ENCODE results near the gene CDH16.
"Not testable (repeated sequence)": the region's sequence is repeated elsewhere in the genome, so short reads cannot be mapped to it uniquely, and the experiment has no call there.

CDH16 gene, protein sequence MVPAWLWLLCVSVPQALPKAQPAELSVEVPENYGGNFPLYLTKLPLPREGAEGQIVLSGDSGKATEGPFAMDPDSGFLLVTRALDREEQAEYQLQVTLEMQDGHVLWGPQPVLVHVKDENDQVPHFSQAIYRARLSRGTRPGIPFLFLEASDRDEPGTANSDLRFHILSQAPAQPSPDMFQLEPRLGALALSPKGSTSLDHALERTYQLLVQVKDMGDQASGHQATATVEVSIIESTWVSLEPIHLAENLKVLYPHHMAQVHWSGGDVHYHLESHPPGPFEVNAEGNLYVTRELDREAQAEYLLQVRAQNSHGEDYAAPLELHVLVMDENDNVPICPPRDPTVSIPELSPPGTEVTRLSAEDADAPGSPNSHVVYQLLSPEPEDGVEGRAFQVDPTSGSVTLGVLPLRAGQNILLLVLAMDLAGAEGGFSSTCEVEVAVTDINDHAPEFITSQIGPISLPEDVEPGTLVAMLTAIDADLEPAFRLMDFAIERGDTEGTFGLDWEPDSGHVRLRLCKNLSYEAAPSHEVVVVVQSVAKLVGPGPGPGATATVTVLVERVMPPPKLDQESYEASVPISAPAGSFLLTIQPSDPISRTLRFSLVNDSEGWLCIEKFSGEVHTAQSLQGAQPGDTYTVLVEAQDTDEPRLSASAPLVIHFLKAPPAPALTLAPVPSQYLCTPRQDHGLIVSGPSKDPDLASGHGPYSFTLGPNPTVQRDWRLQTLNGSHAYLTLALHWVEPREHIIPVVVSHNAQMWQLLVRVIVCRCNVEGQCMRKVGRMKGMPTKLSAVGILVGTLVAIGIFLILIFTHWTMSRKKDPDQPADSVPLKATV

GRCh38 chr16:66918803-66919568 is at the start of gene CDH16:
TSS of gene CDH16 (minus strand) at chr16:66918885. CDS start at chr16:66918065, 820 bp downstream.
- Histone ChIP-seq H3K9me3 (ENCODE audit: insufficient read depth, low read depth, low read length) (no peaks in the 10 kb centered on the region), H3K36me3 (ENCODE audit: insufficient read depth, low read depth, low read length) (no peaks in the 10 kb centered on the region), H3K4me1 (ENCODE audit: insufficient read depth, low read length) (no peaks in the 10 kb centered on the region), H3K4me3 (ENCODE audit: low read length) (no peak within 1 kb of the TSS), H3K9ac (ENCODE audit: low read depth, low read length) (no peak within 1 kb of the TSS), H3K27ac (ENCODE audit: low read length) (no peak within 1 kb of the TSS), H3K27me3 (ENCODE audit: insufficient read depth, low read length) (peaks cover 41% of the 10 kb centered on the region)

DNA sequence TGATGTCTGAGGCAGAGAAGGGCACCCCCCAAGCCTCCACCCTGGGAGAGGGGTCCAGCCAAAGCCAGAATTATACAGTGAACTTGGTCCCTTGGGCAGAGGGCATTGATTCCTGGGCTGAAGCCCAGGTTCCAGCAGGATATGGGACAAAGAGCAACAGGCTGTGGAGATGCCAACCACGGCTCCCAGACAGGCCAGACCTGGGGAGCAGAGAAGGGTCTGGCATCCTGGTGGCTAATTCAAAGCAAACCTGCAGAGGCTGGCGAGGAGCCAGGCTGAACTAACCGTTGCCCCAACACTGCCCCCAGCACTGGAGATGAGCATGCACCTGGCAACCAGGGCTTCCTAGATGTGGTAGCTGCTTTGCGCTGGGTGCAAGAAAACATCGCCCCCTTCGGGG is 45.4 kb upstream of the CDH16 start:
- no peaks in the 10 kb centered on the region for H3K36me3 ChIP-seq (ENCODE audit: insufficient read depth, low read depth, low read length)
- no peaks in the 10 kb centered on the region for H3K27me3 ChIP-seq (ENCODE audit: insufficient read depth, low read length)
- no peaks in the 10 kb centered on the region for H3K4me1 ChIP-seq (ENCODE audit: insufficient read depth, low read length)
- no peak overlapping the region for H3K27ac ChIP-seq (ENCODE audit: low read length)
- H3K4me3 ChIP-seq (ENCODE audit: low read length), result no peak overlapping the region
- no peak overlapping the region for H3K9ac ChIP-seq (ENCODE audit: low read depth, low read length)
- no peaks in the 10 kb centered on the region for H3K9me3 ChIP-seq (ENCODE audit: insufficient read depth, low read depth, low read length)

GRCh38 chr16:66961914-66962313 is 43.2 kb upstream of the CDH16 start:
- H3K27ac ChIP-seq (ENCODE audit: low read length), result no peak overlapping the region
- H3K4me3 ChIP-seq (ENCODE audit: low read length), result no peak overlapping the region
- H3K27me3 ChIP-seq (ENCODE audit: insufficient read depth, low read length), result no peaks in the 10 kb centered on the region
- H3K9me3 ChIP-seq (ENCODE audit: insufficient read depth, low read depth, low read length), result no peaks in the 10 kb centered on the region
- H3K4me1 ChIP-seq (ENCODE audit: insufficient read depth, low read length), result no peaks in the 10 kb centered on the region
- H3K36me3 ChIP-seq (ENCODE audit: insufficient read depth, low read depth, low read length), result no peaks in the 10 kb centered on the region
- no peak overlapping the region for H3K9ac ChIP-seq (ENCODE audit: low read depth, low read length)

GRCh38 chr16:66961065-66961744 is 42.5 kb upstream of the CDH16 start, which contains the start of gene CES3:
TSS of gene CES3 (plus strand) at chr16:66961266. CDS start at chr16:66961308, 42 bp downstream.
- Histone ChIP-seq H3K36me3 (ENCODE audit: insufficient read depth, low read depth, low read length) (no peaks in the 10 kb centered on the region), H3K4me1 (ENCODE audit: insufficient read depth, low read length) (no peaks in the 10 kb centered on the region), H3K27me3 (ENCODE audit: insufficient read depth, low read length) (no peaks in the 10 kb centered on the region), H3K27ac (ENCODE audit: low read length) (no peak within 1 kb of the TSS), H3K4me3 (ENCODE audit: low read length) (peak within 1 kb of the TSS; percentile 61), H3K9me3 (ENCODE audit: insufficient read depth, low read depth, low read length) (no peaks in the 10 kb centered on the region), H3K9ac (ENCODE audit: low read depth, low read length) (peak within 1 kb of the TSS; percentile 57; the same call in 1 of the 2 replicates)

DNA sequence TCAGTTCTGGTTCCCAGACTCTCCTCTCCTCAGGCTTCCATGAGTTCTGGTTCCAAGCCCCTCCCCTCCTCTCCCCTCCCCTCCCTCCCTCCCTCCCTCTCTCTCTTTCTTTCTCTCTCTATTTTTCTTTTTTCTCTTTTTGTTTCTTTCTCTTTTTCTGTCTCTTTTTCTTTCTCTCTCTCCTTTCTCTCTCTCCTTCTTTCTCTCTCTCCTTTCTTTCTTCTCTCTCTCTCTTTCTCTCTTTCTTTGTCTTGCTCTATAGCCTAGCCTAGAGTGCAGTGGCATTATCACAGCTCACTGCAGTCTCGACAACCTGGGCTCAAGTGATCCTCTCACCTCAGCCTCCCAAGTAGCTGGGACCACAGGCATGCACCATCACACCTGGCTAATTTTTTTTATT is 41.6 kb upstream of the CDH16 start:
- H3K9me3 ChIP-seq (ENCODE audit: insufficient read depth, low read depth, low read length), result no peaks in the 10 kb centered on the region
- H3K9ac ChIP-seq (ENCODE audit: low read depth, low read length), result no peak overlapping the region
- H3K36me3 ChIP-seq (ENCODE audit: insufficient read depth, low read depth, low read length), result no peaks in the 10 kb centered on the region
- no peak overlapping the region for H3K4me3 ChIP-seq (ENCODE audit: low read length)
- H3K4me1 ChIP-seq (ENCODE audit: insufficient read depth, low read length), result no peaks in the 10 kb centered on the region
- H3K27ac ChIP-seq (ENCODE audit: low read length), result no peak overlapping the region
- no peaks in the 10 kb centered on the region for H3K27me3 ChIP-seq (ENCODE audit: insufficient read depth, low read length)

- no peaks in the 10 kb centered on the region for H3K27me3 ChIP-seq (ENCODE audit: insufficient read depth, low read length)
- H3K4me1 ChIP-seq (ENCODE audit: insufficient read depth, low read length), result no peaks in the 10 kb centered on the region
- H3K36me3 ChIP-seq (ENCODE audit: insufficient read depth, low read depth, low read length), result no peaks in the 10 kb centered on the region
- no peak overlapping the region for H3K4me3 ChIP-seq (ENCODE audit: low read length)
- no peaks in the 10 kb centered on the region for H3K9me3 ChIP-seq (ENCODE audit: insufficient read depth, low read depth, low read length)
- H3K27ac ChIP-seq (ENCODE audit: low read length), result no peak overlapping the region
- H3K9ac ChIP-seq (ENCODE audit: low read depth, low read length), result no peak overlapping the region
Measured at GRCh38 chr16:66959704-66960161, 41.0 kb upstream of the CDH16 start.

GRCh38 chr16:66958857-66959703 is 40.4 kb upstream of the CDH16 start:
- no peaks in the 10 kb centered on the region for H3K4me1 ChIP-seq (ENCODE audit: insufficient read depth, low read length)
- no peak overlapping the region for H3K27ac ChIP-seq (ENCODE audit: low read length)
- H3K9me3 ChIP-seq (ENCODE audit: insufficient read depth, low read depth, low read length), result no peaks in the 10 kb centered on the region
- H3K27me3 ChIP-seq (ENCODE audit: insufficient read depth, low read length), result no peaks in the 10 kb centered on the region
- H3K36me3 ChIP-seq (ENCODE audit: insufficient read depth, low read depth, low read length), result no peaks in the 10 kb centered on the region
- no peak overlapping the region for H3K4me3 ChIP-seq (ENCODE audit: low read length)
- no peak overlapping the region for H3K9ac ChIP-seq (ENCODE audit: low read depth, low read length)

DNA sequence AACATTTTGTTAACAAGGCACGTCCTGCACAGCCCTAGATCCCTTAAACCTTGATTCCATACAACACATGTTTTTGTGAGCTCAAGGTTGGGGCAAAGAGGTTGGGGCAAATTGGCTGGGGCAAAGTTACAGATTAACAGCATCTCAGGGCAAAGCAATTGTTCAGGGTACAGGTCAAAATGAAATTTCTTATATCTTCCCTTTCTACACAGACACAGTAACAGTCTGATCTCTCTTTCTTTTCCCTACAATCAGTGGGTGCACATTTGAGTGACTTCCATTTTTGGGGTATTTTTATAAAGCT is 37.4 kb upstream of the CDH16 start:
- not testable (repeated sequence) for H3K9me3 ChIP-seq (ENCODE audit: insufficient read depth, low read depth, low read length); H3K36me3 ChIP-seq (ENCODE audit: insufficient read depth, low read depth, low read length); H3K27me3 ChIP-seq (ENCODE audit: insufficient read depth, low read length)

DNA sequence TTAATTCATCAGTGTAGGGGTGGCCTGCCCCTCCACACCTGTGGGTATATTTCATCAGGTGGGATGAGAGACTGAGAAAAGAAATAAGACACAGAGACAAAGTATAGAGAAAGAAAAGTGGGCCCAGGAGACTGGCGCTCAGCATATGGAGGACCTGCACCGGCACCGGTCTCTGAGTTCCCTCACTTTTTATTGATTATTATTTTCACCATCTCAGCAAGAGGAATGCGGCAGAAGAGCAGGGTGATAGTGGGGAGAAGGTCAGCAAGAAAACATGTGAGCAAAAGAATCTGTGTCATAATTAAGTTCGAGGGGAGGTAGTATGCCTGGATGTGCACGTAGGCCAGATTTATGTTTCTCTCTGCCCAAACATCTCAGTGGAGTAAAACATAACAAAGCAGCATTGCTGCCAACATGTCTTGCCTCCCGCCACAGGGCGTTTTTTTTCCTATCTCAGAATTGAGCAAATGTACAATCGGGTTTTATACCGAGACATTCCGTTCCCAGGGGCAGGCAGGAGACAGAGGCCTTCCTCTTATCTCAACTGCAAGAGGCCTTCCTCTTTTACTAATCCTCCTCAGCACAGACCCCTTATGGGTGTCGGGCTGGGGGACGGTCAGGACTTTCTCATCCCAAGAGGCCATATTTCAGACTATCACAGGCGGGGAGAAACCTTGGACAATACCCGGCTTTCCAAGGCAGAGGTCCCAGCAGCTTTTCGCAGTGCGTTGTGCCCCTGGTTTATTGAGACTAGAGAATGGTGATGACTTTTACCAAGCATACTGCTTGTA is 36.9 kb upstream of the CDH16 start:
- not testable (repeated sequence) for H3K9ac ChIP-seq (ENCODE audit: low read depth, low read length); H3K36me3 ChIP-seq (ENCODE audit: insufficient read depth, low read depth, low read length); H3K27ac ChIP-seq (ENCODE audit: low read length); H3K4me3 ChIP-seq (ENCODE audit: low read length); H3K9me3 ChIP-seq (ENCODE audit: insufficient read depth, low read depth, low read length); H3K4me1 ChIP-seq (ENCODE audit: insufficient read depth, low read length)
- H3K27me3 ChIP-seq (ENCODE audit: insufficient read depth, low read length), result peaks cover 14% of the 10 kb centered on the region

More for the DNA sequence above, 37.4 kb upstream of the CDH16 start:
- H3K4me3 ChIP-seq (ENCODE audit: low read length); H3K9ac ChIP-seq (ENCODE audit: low read depth, low read length); H3K4me1 ChIP-seq (ENCODE audit: insufficient read depth, low read length); H3K27ac ChIP-seq (ENCODE audit: low read length): not testable (repeated sequence)

GRCh38 chr16:66954097-66954659 is 35.5 kb upstream of the CDH16 start:
- Histone ChIP-seq H3K4me1 (ENCODE audit: insufficient read depth, low read length) (no peaks in the 10 kb centered on the region), H3K9me3 (ENCODE audit: insufficient read depth, low read depth, low read length) (no peaks in the 10 kb centered on the region), H3K36me3 (ENCODE audit: insufficient read depth, low read depth, low read length) (no peaks in the 10 kb centered on the region), H3K9ac (ENCODE audit: low read depth, low read length) (no peak overlapping the region), H3K4me3 (ENCODE audit: low read length) (no peak overlapping the region), H3K27ac (ENCODE audit: low read length) (no peak overlapping the region), H3K27me3 (ENCODE audit: insufficient read depth, low read length) (peaks cover 28% of the 10 kb centered on the region)

All from iPS-20b (cell line).